Fibroblast of pulmonary artery (primary cell): ENCODE results near the gene MGAT5.

Experiments
- DNase-seq: peaks from one replicate; pipeline ENCODE4 v3.0.0-alpha.2; 2010; ENCODE audit warnings: low read depth
- H3K4me3 ChIP-seq: replicated peaks from 2 replicates; pipeline ENCODE4 v1.5.1; 2011; ENCODE audit warnings: low read depth, mild to moderate bottlenecking, control low read depth, low read length, moderate library complexity
- CTCF ChIP-seq: IDR thresholded peaks from 2 replicates; pipeline ENCODE4 v1.5.1; 2011; ENCODE audit warnings: mild to moderate bottlenecking, control low read depth, low read length, inconsistent platforms; ENCODE audit errors: missing control alignments

The MGAT5 gene

GRCh38 chr2:134224005-134224404 is 29.9 kb upstream of the MGAT5 start:
- no peak overlapping the region for H3K4me3 ChIP-seq
- no peak for TF ChIP-seq CTCF
- DNase-seq = no peak

- no peak for DNase-seq
- TF ChIP-seq CTCF = no peak
- H3K4me3 ChIP-seq = no peak overlapping the region
Measured at GRCh38 chr2:134225173-134225572, 28.7 kb upstream of the MGAT5 start.

- TF ChIP-seq CTCF = no peak
- H3K4me3 ChIP-seq = no peak overlapping the region
- no peak for DNase-seq
Measured at GRCh38 chr2:134225841-134226240, 28.0 kb upstream of the MGAT5 start.

- TF ChIP-seq CTCF = no peak
- H3K4me3 ChIP-seq = no peak overlapping the region
- no peak for DNase-seq
Measured at GRCh38 chr2:134226601-134227000, 27.3 kb upstream of the MGAT5 start.

- DNase-seq = no peak
- no peak for TF ChIP-seq CTCF
Measured at GRCh38 chr2:134227666-134228065, 26.2 kb upstream of the MGAT5 start.

GRCh38 chr2:134228493-134228903 is 25.4 kb upstream of the MGAT5 start:
- TF ChIP-seq CTCF = peak; percentile 47
- DNase-seq = no peak
- no peak overlapping the region for H3K4me3 ChIP-seq

More at GRCh38 chr2:134227666-134228065, 26.2 kb upstream of the MGAT5 start:
- no peak overlapping the region for H3K4me3 ChIP-seq

GRCh38 chr2:134229540-134229939 is 24.3 kb upstream of the MGAT5 start:
- no peak for TF ChIP-seq CTCF
- no peak for DNase-seq
- H3K4me3 ChIP-seq = no peak overlapping the region
